Mucosa of stomach (tissue), 1 donor: ENCODE results near the gene SLC6A18.

Experiments used
- H3K27me3 ChIP-seq: one replicate; pipeline ENCODE4 v1.7.0; 2013; ENCODE audit warnings: mild to moderate bottlenecking, low read length; ENCODE audit not compliant: control insufficient read depth, insufficient read depth
- H3K36me3 ChIP-seq: one replicate; pipeline ENCODE4 v1.7.0; 2013; ENCODE audit warnings: low read length; ENCODE audit not compliant: control insufficient read depth, insufficient read depth
- H3K4me1 ChIP-seq: one replicate; pipeline ENCODE4 v1.7.0; 2013; ENCODE audit warnings: mild to moderate bottlenecking, low read length; ENCODE audit not compliant: control insufficient read depth, insufficient read depth
- H3K4me3 ChIP-seq: one replicate; pipeline ENCODE4 v1.7.0; 2013; ENCODE audit warnings: low read length
- H3K9ac ChIP-seq: one replicate; pipeline ENCODE4 v1.7.0; 2013; ENCODE audit warnings: mild to moderate bottlenecking, low read length, moderate library complexity
- H3K9me3 ChIP-seq: one replicate; pipeline ENCODE4 v1.7.0; 2013; ENCODE audit warnings: mild to moderate bottlenecking, low read length, moderate library complexity; ENCODE audit not compliant: control insufficient read depth
- donor health status: Pancreatic carcinoma.

The SLC6A18 gene

DNA sequence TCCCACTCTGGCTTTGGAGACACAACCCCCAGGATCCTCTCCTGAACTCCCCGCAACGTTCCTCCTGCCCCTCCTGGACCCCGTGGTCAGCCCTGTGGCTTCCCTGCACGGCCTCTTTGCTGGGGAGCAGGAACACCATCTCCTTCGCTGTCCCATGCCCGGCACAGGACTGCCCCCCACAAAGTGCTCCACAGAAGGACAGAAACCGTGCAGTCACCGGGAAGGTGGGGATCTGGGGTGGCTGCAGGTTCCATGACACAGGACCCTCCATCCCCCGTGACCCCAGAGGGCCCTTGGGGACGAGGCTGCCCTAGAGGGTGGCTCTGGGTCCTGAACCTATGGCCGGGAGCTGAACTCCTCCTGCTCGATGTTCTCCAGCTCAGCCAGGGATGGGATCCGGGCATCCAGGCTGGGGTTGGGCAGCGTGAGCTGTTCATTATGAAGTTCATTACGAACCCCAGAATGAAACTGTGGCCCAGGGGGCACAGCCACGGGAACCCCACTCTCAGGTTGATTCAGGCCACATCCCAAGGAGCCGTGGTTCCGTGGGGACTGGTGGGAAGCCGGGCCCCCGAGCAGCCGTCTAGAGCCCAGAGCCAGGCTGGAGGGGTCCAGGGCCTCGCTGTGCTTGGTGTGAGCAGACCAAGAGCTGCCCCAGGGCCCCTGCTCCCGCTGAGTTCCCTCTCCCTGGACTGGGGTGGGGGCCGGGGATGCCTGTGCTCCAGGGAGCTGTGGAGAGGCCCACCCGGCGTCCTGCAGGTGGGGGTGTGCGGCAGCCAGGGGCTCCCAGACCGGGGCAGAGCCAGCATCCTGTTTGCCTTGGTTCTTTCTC lies 24.5 kb upstream of the SLC6A18 start:
- peaks cover 23% of the 10 kb centered on the region for H3K4me1 ChIP-seq
- H3K36me3 ChIP-seq: no peaks in the 10 kb centered on the region
- no peaks in the 10 kb centered on the region for H3K9me3 ChIP-seq
- no peak overlapping the region for H3K4me3 ChIP-seq
- H3K9ac ChIP-seq: no peak overlapping the region
- H3K27me3 ChIP-seq: peaks cover 20% of the 10 kb centered on the region

DNA sequence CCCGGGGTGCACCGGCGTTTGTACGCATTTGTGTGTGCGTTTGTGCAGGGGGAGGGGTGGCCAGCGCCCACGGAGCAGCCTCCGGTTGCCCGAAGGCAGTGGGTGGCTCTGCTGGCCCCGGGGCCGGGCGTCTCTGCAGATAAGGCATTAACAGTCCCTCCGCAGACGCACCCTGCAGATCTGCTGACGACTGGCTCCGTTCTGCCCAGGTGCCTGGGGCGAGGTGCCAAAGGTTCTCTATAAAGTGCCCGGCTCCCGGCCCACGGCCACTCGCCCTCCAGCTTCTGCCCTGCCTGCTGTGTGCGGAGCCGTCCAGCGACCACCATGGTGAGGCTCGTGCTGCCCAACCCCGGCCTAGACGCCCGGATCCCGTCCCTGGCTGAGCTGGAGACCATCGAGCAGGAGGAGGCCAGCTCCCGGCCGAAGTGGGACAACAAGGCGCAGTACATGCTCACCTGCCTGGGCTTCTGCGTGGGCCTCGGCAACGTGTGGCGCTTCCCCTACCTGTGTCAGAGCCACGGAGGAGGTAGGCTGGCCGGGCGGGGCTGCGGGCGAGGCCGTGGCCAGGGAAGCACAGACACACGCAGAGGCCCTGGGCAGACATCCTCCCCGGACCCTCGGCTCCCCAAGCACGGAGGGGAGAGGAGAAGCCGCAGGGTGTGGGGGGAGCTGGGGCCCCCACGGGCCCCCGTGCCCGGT lies 23.7 kb upstream of the SLC6A18 start, which contains the start of gene SLC6A19:
Gene SLC6A19, plus strand, starts transcription at position 269 of the 699 bp plus-strand sequence. Its CDS starts 56 bp downstream, at position 325.
- H3K9me3 ChIP-seq: no peaks in the 10 kb centered on the region
- peaks cover 23% of the 10 kb centered on the region for H3K4me1 ChIP-seq
- peaks cover 24% of the 10 kb centered on the region for H3K27me3 ChIP-seq
- H3K4me3 ChIP-seq: no peak within 1 kb of the TSS
- H3K36me3 ChIP-seq: no peaks in the 10 kb centered on the region
- H3K9ac ChIP-seq: no peak within 1 kb of the TSS

DNA sequence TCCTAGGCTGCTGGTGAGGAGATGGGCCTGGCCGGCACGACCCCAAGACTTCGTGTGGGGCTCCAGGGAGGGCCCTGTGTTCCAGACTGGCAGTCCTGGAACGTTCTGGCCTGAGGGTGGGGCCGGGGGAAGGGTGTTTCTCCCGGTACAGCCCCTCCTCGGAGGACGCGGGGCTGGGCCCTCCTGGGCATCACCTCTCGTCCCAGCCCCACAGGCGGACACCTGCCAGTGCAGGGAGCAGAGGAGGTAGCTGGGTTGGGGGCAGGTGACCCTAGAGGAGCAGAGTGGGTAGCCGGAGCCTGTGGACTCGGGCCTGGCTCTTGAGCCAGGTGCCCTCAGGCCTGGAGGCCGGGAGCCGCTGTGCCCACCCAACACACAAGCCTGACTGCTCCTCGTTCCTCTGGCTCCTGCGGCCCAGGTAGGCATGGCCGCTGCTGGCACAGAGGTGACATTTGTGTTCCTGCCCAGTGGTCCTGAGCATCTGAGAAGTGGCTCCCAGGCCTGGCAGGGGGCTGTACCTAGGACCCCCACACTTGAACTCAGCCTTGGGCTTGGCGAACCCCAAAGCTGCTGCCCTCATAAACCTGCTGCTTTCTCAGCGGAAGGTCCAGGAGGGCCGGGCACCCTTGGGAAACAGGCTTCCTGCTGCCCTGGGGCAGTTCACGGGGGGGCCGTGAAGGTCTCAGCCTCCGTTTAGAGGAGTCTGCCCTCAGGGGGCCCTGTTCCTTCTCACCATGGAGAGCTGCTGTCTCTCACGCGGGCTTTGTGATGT lies 23.0 kb upstream of the SLC6A18 start:
- Histone ChIP-seq H3K9ac (no peak overlapping the region), H3K36me3 (no peaks in the 10 kb centered on the region), H3K4me1 (peaks cover 23% of the 10 kb centered on the region), H3K27me3 (peaks cover 24% of the 10 kb centered on the region), H3K4me3 (no peak overlapping the region), H3K9me3 (no peaks in the 10 kb centered on the region)

DNA sequence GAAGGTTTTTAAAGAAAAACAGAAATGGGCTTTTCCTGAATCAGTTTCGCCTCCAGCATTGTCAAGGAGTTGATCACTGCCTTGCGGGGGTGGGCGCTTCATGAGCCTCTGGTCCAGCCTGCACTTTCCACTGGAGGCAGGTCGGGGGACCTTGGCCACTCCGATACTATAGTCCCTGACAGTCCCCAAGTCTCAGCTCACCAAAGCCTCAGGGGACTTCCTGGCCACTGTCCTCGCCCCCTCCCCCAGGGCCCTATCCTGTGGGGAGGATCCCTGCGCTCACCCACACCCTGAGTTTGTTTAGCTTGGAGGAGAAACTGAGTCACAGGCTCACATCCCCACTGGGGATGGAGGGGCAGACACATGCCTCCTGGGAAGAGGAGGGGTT lies 22.4 kb upstream of the SLC6A18 start:
- Histone ChIP-seq H3K36me3 (no peaks in the 10 kb centered on the region), H3K4me3 (no peak overlapping the region), H3K27me3 (peaks cover 24% of the 10 kb centered on the region), H3K9ac (no peak overlapping the region), H3K9me3 (no peaks in the 10 kb centered on the region), H3K4me1 (peaks cover 23% of the 10 kb centered on the region)

DNA sequence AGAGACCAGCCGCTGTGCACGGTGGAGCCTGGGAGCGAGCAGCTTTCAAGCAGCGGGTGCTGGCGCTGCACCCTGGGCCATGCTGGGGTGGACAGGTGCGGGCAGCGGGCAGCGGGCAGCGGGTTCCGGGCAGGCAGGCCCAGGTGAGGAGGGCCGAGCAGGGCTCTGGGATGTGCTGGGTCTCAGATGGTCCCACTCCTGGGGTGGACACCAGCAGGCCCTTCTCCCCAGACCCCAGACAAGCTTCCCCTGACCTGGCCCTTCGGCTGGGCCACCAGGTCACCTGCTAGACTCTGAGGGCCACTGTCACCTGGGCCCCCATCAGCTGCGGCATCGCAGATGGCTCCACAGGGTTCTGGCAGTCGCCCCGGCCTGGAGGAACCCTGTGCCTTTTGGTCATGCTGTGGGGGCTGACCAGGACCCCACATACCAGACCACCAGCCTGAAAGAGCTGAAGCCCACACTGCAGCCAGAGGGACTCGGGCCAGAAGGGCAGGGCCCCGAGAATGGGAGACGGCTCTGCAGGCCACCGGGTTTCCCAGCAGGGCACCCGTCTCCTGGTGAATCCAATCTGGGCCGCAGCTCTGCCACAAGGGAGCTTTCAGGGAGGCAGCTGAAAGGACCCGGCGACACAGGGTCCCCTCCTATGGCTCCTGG lies 21.7 kb upstream of the SLC6A18 start:
- peaks cover 21% of the 10 kb centered on the region for H3K27me3 ChIP-seq

DNA sequence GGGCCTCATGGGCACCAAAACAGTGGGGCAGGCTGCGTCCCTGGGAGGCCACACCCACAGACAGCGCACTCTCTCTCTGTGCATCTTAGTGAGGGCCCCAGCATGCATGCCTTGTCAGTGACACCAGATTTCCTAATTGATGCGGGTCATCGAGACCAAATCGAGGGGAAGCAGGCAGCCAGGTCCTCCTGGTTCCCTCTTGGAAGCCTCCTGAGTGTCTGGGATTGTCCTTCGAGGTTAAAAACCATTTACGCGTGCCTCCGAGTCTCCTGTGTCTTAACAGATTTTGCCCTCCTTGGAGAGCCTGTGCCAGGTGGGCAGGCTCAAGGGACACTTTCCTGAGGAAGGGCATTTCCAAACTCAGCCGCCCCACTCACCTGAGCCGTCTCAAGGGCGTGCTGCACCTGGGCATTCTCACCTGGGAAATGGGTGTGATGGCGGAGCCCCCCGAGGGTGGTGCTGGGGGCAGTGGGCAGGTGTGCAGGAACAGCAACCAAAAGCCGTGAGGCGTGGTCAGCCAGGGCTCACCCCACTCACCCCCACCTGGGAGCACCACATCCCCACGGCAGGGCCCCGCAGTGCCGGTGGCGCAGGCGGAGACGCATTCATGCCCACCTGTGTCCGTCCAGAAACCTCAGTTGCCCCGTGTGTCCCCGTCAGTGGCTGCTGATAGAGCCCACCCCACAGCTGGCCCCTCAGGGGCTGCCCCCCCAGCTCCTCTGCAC lies 21.1 kb upstream of the SLC6A18 start:
- Histone ChIP-seq H3K36me3 (no peaks in the 10 kb centered on the region), H3K9ac (no peak overlapping the region), H3K4me1 (peaks cover 23% of the 10 kb centered on the region), H3K27me3 (peaks cover 15% of the 10 kb centered on the region), H3K9me3 (no peaks in the 10 kb centered on the region), H3K4me3 (no peak overlapping the region)

More for the DNA sequence above, 21.7 kb upstream of the SLC6A18 start:
- Histone ChIP-seq H3K9me3 (no peaks in the 10 kb centered on the region), H3K4me1 (peaks cover 23% of the 10 kb centered on the region), H3K36me3 (no peaks in the 10 kb centered on the region), H3K9ac (no peak overlapping the region), H3K4me3 (no peak overlapping the region)

DNA sequence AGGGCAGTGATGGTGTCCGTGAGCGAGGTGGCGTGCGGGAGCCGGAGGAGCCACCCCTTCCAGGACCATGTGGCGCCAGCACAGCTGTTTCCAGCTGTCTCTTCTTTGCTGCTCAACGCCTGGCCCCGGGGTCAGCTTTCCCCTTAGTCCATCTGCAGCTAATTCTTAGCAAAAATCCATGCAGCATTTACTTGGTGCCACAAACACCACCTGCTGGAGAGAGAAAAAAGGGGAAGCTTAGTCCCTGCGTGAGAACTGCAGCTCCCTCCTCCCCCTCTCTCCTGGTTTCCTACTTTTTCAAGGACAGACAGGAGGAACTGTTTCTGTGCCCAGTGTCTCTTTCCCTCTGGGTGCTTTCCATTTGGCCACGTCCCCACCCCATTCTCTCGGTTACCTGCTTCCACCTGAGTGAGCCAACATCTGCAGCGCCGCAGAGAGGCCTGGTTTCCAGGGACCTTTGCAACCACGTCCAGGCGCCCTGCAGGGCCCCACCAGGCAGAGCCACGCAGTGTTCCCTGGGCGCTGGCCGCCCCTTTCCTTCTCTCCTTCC lies 20.4 kb upstream of the SLC6A18 start:
- Histone ChIP-seq H3K4me3 (no peak overlapping the region), H3K36me3 (no peaks in the 10 kb centered on the region), H3K27me3 (peaks cover 8% of the 10 kb centered on the region), H3K9me3 (no peaks in the 10 kb centered on the region), H3K9ac (no peak overlapping the region), H3K4me1 (peaks cover 20% of the 10 kb centered on the region)

DNA sequence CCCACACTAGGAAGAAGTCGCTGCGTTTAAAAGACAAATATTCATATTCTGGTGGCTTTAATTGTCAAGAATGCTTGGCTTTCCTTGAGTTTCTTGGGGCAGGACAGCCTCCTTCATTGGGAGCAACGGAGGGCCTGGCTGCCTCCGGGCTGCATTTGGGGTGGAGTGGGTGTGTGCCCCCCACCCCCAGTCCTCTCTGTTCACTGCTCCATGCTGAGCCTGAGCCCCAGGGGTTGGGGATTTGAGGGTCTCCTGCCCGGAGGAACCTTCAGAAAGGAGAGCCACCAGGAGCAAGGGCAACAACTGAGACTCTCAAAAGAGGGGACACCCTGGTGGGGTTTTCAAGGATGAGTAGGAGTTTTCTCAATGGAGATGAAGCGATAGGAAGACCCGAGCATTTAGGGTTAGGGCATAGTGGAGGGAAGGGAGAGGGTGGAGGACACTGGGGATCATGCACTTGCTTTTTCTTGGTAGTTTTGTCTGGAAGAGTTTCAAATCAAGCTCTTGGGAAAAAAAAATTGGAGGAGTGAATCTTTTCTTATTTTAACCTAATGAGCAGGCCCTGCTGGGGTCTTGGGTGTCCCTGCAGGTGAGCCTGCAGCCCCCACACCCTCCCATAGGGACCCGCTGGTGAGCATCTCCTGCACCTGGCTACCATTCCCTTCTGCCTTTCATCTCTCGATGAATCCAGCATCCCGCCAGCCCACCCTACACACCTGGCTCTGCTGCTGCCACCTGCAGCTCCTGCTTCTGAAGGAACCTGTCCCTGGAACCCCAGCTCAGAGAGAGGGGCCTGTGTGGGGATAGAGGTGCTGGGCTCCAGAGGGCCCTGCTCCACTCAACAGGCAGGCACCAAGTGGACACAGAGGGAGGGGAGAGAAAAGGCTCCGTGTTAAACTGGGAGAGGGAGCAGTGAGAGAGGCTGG lies 19.7 kb upstream of the SLC6A18 start:
- Histone ChIP-seq H3K4me3 (no peak overlapping the region), H3K36me3 (no peaks in the 10 kb centered on the region), H3K9me3 (no peaks in the 10 kb centered on the region), H3K4me1 (peaks cover 13% of the 10 kb centered on the region), H3K27me3 (peaks cover 4% of the 10 kb centered on the region), H3K9ac (no peak overlapping the region)

DNA sequence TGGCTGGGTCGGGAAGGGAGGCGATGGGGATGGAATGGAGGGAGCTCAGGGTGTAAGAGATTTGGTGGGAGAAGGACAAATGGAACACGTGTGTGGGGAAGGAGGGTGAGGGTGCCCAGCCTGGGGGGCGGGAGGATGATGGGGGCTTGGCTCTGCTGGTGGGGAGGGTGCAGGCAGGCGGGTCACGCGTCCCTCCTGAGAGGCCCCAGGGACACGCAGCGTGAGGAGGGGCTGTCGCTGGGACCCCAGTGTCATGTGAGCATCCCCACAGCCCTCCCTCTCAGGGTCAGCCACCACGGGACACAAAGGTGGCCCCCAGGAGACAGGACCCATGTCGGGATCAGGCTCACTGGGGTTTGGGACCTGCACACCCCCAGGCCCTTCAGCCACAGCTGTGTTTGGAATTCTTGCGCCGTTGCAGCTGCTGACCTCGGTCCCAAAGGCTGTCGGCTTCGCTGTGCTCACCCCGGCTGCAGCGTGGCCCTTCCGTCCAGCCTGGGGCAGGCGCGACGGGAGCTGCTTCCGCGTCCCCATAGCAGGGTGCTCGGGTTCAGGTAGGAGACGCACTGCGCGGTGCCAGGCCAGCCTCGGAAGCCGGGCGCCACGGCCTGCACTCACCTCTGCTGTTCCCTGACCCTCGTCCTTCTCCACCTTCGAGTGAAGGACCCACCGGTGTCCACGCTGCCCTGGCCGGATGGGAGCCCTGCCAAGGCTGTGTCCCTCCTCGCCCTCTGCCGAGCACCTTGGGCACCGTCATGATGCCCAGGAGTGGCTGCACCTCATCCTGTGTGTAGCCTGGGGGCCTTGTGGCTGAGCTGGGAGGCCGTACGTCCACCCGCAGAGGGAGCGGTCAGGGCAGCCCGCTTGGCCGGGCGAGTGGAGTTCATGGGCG lies 18.4 kb upstream of the SLC6A18 start:
- H3K36me3 ChIP-seq: no peaks in the 10 kb centered on the region
- H3K4me3 ChIP-seq: no peak overlapping the region
- H3K27me3 ChIP-seq: peaks cover 4% of the 10 kb centered on the region

DNA sequence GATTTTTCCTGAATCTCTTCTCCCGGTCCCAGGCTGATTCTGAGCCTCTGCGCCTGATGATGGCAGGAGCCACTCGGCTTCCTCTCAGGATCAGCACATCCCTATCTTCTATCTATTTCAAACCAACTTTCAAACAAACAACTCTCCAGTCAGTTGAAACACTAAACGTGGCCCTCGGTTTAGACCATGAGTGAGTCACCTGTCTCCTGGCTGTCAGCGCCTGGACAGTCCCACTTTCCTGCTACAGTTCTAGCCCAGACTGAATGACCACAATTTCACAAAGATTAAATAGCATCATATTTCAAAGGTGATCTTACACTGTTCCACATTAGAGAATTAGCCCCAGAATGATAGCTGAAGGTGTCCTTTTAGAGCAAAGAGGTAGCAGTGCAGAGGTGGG lies 17.6 kb upstream of the SLC6A18 start:
- Histone ChIP-seq H3K27me3 (peaks cover 4% of the 10 kb centered on the region), H3K4me1 (no peaks in the 10 kb centered on the region), H3K36me3 (no peaks in the 10 kb centered on the region), H3K9me3 (no peaks in the 10 kb centered on the region), H3K9ac (no peak overlapping the region), H3K4me3 (no peak overlapping the region)

More for the DNA sequence above, 18.4 kb upstream of the SLC6A18 start:
- Histone ChIP-seq H3K4me1 (peaks cover 1% of the 10 kb centered on the region), H3K9ac (no peak overlapping the region), H3K9me3 (no peaks in the 10 kb centered on the region)
